B cell (primary cell): Measurements from ENCODE around the gene PLEKHO2. TPM values are rescaled to one million over a fixed set of nuclear protein-coding genes. Genes with fewer than 3 reads are reported as not detected.

Experiments used
- ATAC-seq: fragments of 200-7000 bp; cut with Tn5 transposase; one replicate; pipeline ENCODE4 v1.10.0; 2021; ENCODE audit warnings: low read depth, mild to moderate bottlenecking, moderate number of reproducible peaks, moderate library complexity
- CTCF ChIA-PET: fragments of 350-600 bp; sonication (Branson Sonifier 250); formaldehyde crosslinking; loops from one replicate; lab custom pipeline; 2021; ENCODE audit warnings: antibody characterized with exemption, inconsistent platforms; lab: Charles Lee
- POLR2A ChIA-PET: fragments of 350-600 bp; sonication (Branson Sonifier 250); formaldehyde crosslinking; loops from one replicate; lab custom pipeline; 2021; ENCODE audit warnings: antibody characterized with exemption; lab: Charles Lee
- DNase-seq: peaks from one replicate; pipeline ENCODE4 v3.0.0; 2013
- H2AFZ ChIP-seq: 2 replicates; pipeline ENCODE4 v1.6.1; 2012; ENCODE audit warnings: mild to moderate bottlenecking, low read depth, low read length; ENCODE audit not compliant: insufficient read depth, poor library complexity, severe bottlenecking
- H3K27ac ChIP-seq, 2 donors: 1 replicate in 1 of 2; 2 replicates in 1 of 2; pipeline ENCODE4 v1.5.1; 2012 to 2013; ENCODE audit warnings: low read length in 2 of 2, mild to moderate bottlenecking in 2 of 2, moderate library complexity in 1 of 2
- H3K27me3 ChIP-seq, 4 experiments: fragments of 200-600 bp in 1 of 4; sonication (generic) in 1 of 4; replicated peaks in 1 of 4; 1 replicate in 2 of 4; 2 replicates in 2 of 4; pipeline versions ENCODE4 v1.6.1 to v1.7.0; 2013 to 2016; ENCODE audit warnings: low read length in 3 of 4, mild to moderate bottlenecking in 2 of 4, mixed read lengths in 1 of 4, moderate library complexity in 1 of 4; ENCODE audit not compliant: insufficient read depth in 4 of 4, control insufficient read depth in 3 of 4; ENCODE audit errors: control extremely low read depth in 1 of 4
- H3K36me3 ChIP-seq, 2 experiments: replicated peaks in 1 of 2; 1 replicate in 1 of 2; 2 replicates in 1 of 2; pipeline versions ENCODE4 v1.6.1 to v1.7.1; 2013; ENCODE audit warnings: low read length in 1 of 2; ENCODE audit not compliant: insufficient read depth in 2 of 2, control insufficient read depth in 1 of 2; ENCODE audit errors: control extremely low read depth in 1 of 2, extremely low read depth in 1 of 2
- H3K4me1 ChIP-seq, 2 donors: fragments of 200-600 bp in 1 of 2; sonication (generic) in 1 of 2; 1 replicate in 1 of 2; 2 replicates in 1 of 2; pipeline versions ENCODE4 v1.5.1 to v1.6.1; 2013 to 2017; ENCODE audit warnings: low read length in 2 of 2; ENCODE audit not compliant: control insufficient read depth in 2 of 2, insufficient read depth in 2 of 2
- H3K4me2 ChIP-seq: replicated peaks from 2 replicates; pipeline ENCODE3; 2012; ENCODE audit warnings: mild to moderate bottlenecking, low read depth, low read length; ENCODE audit not compliant: poor library complexity, severe bottlenecking
- H3K4me3 ChIP-seq, 5 experiments: fragments of 200-600 bp in 1 of 5; sonication (generic) in 1 of 5; 1 replicate in 3 of 5; 2 replicates in 2 of 5; pipeline versions ENCODE4 v1.5.1 to v1.7.0; 2011 to 2016; ENCODE audit warnings: low read length in 4 of 5, mild to moderate bottlenecking in 4 of 5, low read depth in 2 of 5, control low read depth in 1 of 5, moderate library complexity in 1 of 5; ENCODE audit not compliant: insufficient read depth in 1 of 5; ENCODE audit errors: control extremely low read depth in 1 of 5, extremely low read depth in 1 of 5
- H3K79me2 ChIP-seq: fragments of 200-600 bp; sonication (generic); one replicate; pipeline ENCODE4 v1.6.0; 2016; ENCODE audit warnings: low read length; ENCODE audit not compliant: control insufficient read depth, insufficient read depth
- H3K9ac ChIP-seq: fragments of 200-600 bp; sonication (generic); 2 replicates; pipeline ENCODE4 v1.6.1; 2017; ENCODE audit warnings: mild to moderate bottlenecking, low read length, moderate library complexity
- H3K9me3 ChIP-seq, 3 donors: one replicate each; pipeline versions ENCODE4 v1.6.1 to v1.7.1; 2013; ENCODE audit warnings: low read length in 2 of 3; ENCODE audit not compliant: control insufficient read depth in 2 of 3, insufficient read depth in 1 of 3; ENCODE audit errors: control extremely low read depth in 1 of 3
- H4K20me1 ChIP-seq: 2 replicates; pipeline ENCODE4 v1.6.0; 2012; ENCODE audit warnings: mild to moderate bottlenecking, low read length; ENCODE audit not compliant: insufficient read depth, control insufficient read depth, poor library complexity, severe bottlenecking
- H3K27ac Mint-ChIP-seq: one replicate; pipeline ENCODE4 v1.8.0; 2021; ENCODE audit warnings: mixed read lengths
- H3K27me3 Mint-ChIP-seq: one replicate; pipeline ENCODE4 v1.8.0; 2021; ENCODE audit warnings: mixed read lengths
- H3K4me1 Mint-ChIP-seq: one replicate; pipeline ENCODE4 v1.8.0; 2021; ENCODE audit warnings: mixed read lengths
- H3K4me3 Mint-ChIP-seq: one replicate; pipeline ENCODE4 v1.8.0; 2021; ENCODE audit warnings: mixed read lengths
- H3K9me3 Mint-ChIP-seq: one replicate; pipeline ENCODE4 v1.8.0; 2022; ENCODE audit warnings: mixed read lengths; ENCODE audit not compliant: insufficient read depth
- CTCF ChIP-seq: fragments of 200-600 bp; IDR thresholded peaks from one replicate; pipeline ENCODE4 v1.8.0; 2022; ENCODE audit warnings: antibody characterized with exemption, mild to moderate bottlenecking
- EZH2 ChIP-seq: IDR thresholded peaks from 2 replicates; pipeline ENCODE4 v1.6.1; 2012; ENCODE audit warnings: borderline replicate concordance, low read depth, mild to moderate bottlenecking, moderate library complexity, low read length; ENCODE audit not compliant: insufficient read depth, poor library complexity, severe bottlenecking
- WGBS: methylation state at CpG from one replicate; pipeline ENCODE4 v1.1.5; 2013; ENCODE audit warnings: missing lambda C conversion rate; ENCODE audit not compliant: insufficient coverage; 5-methylcytosine and 5-hydroxymethylcytosine counted together
- intact Hi-C: fragments of 100-400 bp; cut with micrococcal nuclease; formaldehyde crosslinking; loops from one replicate; pipeline ENCODE4 v1.10.0; 2022
- polyA plus RNA-seq: library from polyadenylated mRNA; depleted of rRNA; stranded (reverse); fragments of >200 nt; gene quantifications from 2 replicates; pipeline ENCODE4 v1.2.3, GENCODE V29; 2012
- total RNA-seq, 2 donors: library from RNA; stranded (reverse); fragments of 120-200 nt in 1 of 2; gene quantifications; 1 replicate in 1 of 2; 2 replicates in 1 of 2; pipeline versions ENCODE4 v1.2.3 to v1.2.4, GENCODE V29; 2013 to 2022

The PLEKHO2 gene
- total and polyA plus RNA-seq, 2 donors (not counting 1 experiment from before 2014, with no cell fraction given): 13.7 to 23.1 TPM

GRCh38 chr15:64891561-64891960 is 49.8 kb downstream of the PLEKHO2 start:
- Histone ChIP-seq H4K20me1 (no peaks in the 10 kb centered on the region), H3K79me2 (no peaks in the 10 kb centered on the region), H3K4me3 (peak overlapping the region in 1 of 5 experiments; percentile 3), H3K4me2 (peak overlapping the region; percentile 95), H2AFZ (no peak overlapping the region), H3K27ac (peak overlapping the region; percentile 86 to 94), H3K36me3 (no peaks in the 10 kb centered on the region), H3K9me3 (no peaks in the 10 kb centered on the region), H3K9ac (no peak overlapping the region), H3K4me1 (peaks cover 50 to 58% of the 10 kb centered on the region in 2 donors), H3K27me3 (no peaks in the 10 kb centered on the region)
- ChIA-PET CTCF (interaction anchor here (0.6 to 7.1 kb wide), 3 partner anchors 54 to 239 kb away, joined by 3 to 81 read pairs (median 3); partner anchors contain the start of gene PLEKHO2), POLR2A (interaction anchor here (0.6 to 0.9 kb wide), 2 partner anchors 8 to 12 kb away, joined by 3 to 4 read pairs; no protein-coding TSS in a partner anchor)
- no peak overlapping the region for H3K4me3 Mint-ChIP-seq
- no peak for TF ChIP-seq CTCF
- TF ChIP-seq EZH2: no peak
- intact Hi-C loops: loop anchor here (10.0 kb wide), 1 partner anchor 293 kb away; the partner anchor contains the start of gene CLPX
- DNase-seq (no peak), ATAC-seq (no peak)
- peaks cover 58% of the 10 kb centered on the region for H3K4me1 Mint-ChIP-seq
- peak overlapping the region; percentile 99 for H3K27ac Mint-ChIP-seq
- H3K9me3 Mint-ChIP-seq: no peaks in the 10 kb centered on the region
- H3K27me3 Mint-ChIP-seq: no peaks in the 10 kb centered on the region

DNA sequence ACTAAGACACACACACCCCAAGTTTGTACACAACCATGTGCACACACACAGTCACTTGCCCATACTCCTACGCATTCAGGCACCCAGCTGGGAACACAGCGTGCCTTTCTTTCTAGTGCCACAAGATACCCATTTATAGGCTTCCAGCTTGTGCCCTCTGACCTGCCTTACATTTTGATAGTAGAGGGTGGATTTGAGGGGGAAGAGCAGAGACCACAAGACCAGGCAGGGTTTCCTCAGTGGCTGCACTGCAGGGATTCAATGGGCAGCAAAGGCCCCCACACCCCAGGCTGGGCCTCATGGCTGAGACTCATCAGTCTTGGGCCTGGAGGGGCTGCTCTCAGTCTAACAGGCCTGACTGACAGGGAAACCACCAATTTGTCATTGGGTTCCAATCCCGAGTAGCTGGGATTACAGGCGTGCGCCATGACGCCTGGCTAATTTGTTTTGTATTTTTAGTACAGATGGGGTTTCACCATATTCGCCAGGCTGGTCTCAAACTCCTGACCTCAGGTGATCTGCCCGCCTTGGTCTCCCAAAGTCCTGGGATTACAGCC is 51.2 kb downstream of the PLEKHO2 start:
- Histone ChIP-seq H3K27me3 (no peaks in the 10 kb centered on the region), H2AFZ (peak overlapping the region; percentile 71), H3K4me3 (peak overlapping the region in 3 of 5 experiments; percentile 37 to 71 (median 65)), H3K79me2 (no peaks in the 10 kb centered on the region), H3K9ac (peak overlapping the region; percentile 73), H3K36me3 (no peaks in the 10 kb centered on the region), H3K4me1 (peaks cover 50 to 65% of the 10 kb centered on the region in 2 donors), H3K27ac (peak overlapping the region; percentile 86 to 94), H3K9me3 (no peaks in the 10 kb centered on the region), H3K4me2 (peak overlapping the region; percentile 95), H4K20me1 (no peaks in the 10 kb centered on the region)
- peak overlapping the region; percentile 99 for H3K27ac Mint-ChIP-seq
- peaks cover 65% of the 10 kb centered on the region for H3K4me1 Mint-ChIP-seq
- no peaks in the 10 kb centered on the region for H3K27me3 Mint-ChIP-seq
- CTCF ChIA-PET: interaction anchor here (0.9 to 7.1 kb wide), 10 partner anchors 11 to 207 kb away, joined by 3 to 81 read pairs (median 18); partner anchors contain the start of gene PLEKHO2
- ATAC-seq (no peak), DNase-seq (no peak)
- H3K4me3 Mint-ChIP-seq: peak overlapping the region; percentile 90
- H3K9me3 Mint-ChIP-seq: no peaks in the 10 kb centered on the region
- no peak for TF ChIP-seq EZH2
- no peak for TF ChIP-seq CTCF
- intact Hi-C loops: loop anchor here (1.0 to 10.0 kb wide), 3 partner anchors 9 to 292 kb away; partner anchors contain the start of gene CLPX
- POLR2A ChIA-PET: interaction anchor here (0.5 to 2.9 kb wide), 7 partner anchors 10 to 49 kb away, joined by 3 to 23 read pairs (median 3); no protein-coding TSS in a partner anchor
- 57% methylated on average over 6 of the region's 8 CpGs for WGBS
